ENCODE results near the gene FBXL14.

DNA sequence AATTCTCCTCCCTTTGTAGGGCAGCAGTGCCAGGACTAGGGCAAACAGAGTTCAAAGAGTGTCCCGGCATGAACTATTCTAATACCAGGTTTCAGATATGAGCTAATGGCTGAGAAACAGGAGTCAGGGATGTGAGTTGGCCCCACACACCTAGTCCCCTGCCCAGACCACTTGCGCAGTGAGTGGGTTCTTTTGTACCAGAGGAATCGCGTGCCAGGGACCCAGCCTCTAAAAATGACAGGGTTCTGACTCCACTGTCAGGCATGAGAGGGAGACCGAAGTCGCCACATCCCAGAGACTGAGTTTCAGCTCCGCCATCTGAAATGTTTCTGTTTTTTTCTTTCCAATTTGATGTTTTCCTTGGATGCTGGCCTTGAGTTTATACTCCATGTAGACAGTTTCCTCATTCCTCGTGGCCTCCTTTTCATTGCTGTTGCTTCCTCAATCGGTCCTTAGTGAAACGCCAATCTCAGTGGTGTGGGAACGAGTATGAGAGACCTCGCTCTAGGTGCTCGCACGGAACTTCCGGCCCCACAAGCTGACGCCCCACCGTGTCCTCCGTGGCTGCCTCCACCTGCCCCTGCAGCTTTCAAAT is 31.5 kb downstream of the FBXL14 start:
- TF ChIP-seq EP300 (IDR thresholded peaks at IDR 0.05) (no peak), CTCF (IDR thresholded peaks at IDR 0.05) (no peak)
